Neural cell (in vitro differentiated cells): Measurements from ENCODE around the gene KIF21B.

Experiments used
- POLR2AphosphoS5 ChIP-seq: IDR thresholded peaks from 2 replicates; pipeline ENCODE4 v1.6.1; 2012
- RAD21 ChIP-seq: fragments of 450-650 bp; conservative IDR thresholded peaks from 2 replicates; pipeline ENCODE4 v1.6.1; 2014; ENCODE audit warnings: antibody characterized with exemption, mild to moderate bottlenecking, moderate library complexity
- TAF1 ChIP-seq: IDR thresholded peaks from 2 replicates; pipeline ENCODE4 v1.6.1; 2012; ENCODE audit warnings: low read depth
- TF ChIP-seq, protein P1 (sequence below): fragments of 450-650 bp; IDR thresholded peaks from 2 replicates; pipeline ENCODE4 v1.5.1; 2014; ENCODE audit warnings: antibody characterized with exemption, mild to moderate bottlenecking, moderate library complexity; ENCODE audit not compliant: poor library complexity, severe bottlenecking

DNA sequence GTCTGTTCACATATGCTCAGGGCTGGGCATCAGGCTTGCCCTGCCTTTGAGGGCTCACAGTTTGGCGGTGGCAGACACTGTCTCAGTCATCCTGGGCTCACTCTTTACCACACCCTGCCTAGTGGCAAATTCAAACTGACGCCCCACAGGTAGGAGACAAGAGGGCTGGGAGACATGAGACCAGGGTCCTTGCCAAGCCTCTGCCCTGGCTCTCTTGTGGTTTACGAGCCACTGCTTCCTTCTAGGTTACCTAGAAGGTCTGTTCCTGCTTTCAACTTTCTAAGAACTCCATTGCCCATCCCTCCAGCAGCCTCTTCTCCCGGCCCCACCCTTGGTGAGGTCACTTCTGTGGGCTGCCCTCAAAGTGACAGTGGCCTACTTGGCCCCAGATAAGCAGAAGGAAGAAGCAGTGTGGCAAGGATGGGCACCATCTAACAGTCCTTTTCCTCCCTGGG, 10.5 kb downstream of the KIF21B start:
- TF ChIP-seq POLR2AphosphoS5 (no peak), TAF1 (no peak), RAD21 (no peak)
- TF ChIP-seq, protein P1, sequence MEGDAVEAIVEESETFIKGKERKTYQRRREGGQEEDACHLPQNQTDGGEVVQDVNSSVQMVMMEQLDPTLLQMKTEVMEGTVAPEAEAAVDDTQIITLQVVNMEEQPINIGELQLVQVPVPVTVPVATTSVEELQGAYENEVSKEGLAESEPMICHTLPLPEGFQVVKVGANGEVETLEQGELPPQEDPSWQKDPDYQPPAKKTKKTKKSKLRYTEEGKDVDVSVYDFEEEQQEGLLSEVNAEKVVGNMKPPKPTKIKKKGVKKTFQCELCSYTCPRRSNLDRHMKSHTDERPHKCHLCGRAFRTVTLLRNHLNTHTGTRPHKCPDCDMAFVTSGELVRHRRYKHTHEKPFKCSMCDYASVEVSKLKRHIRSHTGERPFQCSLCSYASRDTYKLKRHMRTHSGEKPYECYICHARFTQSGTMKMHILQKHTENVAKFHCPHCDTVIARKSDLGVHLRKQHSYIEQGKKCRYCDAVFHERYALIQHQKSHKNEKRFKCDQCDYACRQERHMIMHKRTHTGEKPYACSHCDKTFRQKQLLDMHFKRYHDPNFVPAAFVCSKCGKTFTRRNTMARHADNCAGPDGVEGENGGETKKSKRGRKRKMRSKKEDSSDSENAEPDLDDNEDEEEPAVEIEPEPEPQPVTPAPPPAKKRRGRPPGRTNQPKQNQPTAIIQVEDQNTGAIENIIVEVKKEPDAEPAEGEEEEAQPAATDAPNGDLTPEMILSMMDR: no peak
